ENCODE measurements around the gene SLC12A2.

DNA sequence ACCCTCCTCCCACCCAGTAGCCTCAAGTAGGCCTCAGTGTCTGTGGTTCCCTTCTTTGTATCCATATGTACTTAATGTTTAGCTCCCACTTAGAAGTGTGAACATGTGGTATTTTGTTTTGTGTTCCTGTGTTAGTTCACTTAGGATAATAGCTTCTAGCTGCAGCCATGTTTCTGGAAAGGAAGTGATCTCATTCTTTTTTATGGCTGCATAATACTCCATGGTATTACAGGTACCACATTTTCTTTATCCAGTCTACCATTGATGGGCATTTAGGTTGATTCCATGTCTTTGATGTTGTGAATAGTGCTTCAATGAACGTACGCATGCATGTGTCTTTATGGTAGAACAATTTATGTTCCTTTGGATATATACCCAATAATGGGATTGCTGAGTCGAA is 74.8 kb downstream of the SLC12A2 start:
- TF ChIP-seq, protein P1, sequence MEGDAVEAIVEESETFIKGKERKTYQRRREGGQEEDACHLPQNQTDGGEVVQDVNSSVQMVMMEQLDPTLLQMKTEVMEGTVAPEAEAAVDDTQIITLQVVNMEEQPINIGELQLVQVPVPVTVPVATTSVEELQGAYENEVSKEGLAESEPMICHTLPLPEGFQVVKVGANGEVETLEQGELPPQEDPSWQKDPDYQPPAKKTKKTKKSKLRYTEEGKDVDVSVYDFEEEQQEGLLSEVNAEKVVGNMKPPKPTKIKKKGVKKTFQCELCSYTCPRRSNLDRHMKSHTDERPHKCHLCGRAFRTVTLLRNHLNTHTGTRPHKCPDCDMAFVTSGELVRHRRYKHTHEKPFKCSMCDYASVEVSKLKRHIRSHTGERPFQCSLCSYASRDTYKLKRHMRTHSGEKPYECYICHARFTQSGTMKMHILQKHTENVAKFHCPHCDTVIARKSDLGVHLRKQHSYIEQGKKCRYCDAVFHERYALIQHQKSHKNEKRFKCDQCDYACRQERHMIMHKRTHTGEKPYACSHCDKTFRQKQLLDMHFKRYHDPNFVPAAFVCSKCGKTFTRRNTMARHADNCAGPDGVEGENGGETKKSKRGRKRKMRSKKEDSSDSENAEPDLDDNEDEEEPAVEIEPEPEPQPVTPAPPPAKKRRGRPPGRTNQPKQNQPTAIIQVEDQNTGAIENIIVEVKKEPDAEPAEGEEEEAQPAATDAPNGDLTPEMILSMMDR (IDR thresholded peaks at IDR 0.05 in 8 of 11, conservative IDR thresholded peaks at IDR 0.05 in 3 of 11) = no peak
- no peak for TF ChIP-seq POLR2AphosphoS5 (IDR thresholded peaks at IDR 0.05)
- TF ChIP-seq POLR2A (IDR thresholded peaks at IDR 0.05) = no peak
